RWPE2 (cell line): ENCODE measurements around the gene PRSS22.

Experiments used
- ATAC-seq: fragments of 200-7000 bp; cut with Tn5 transposase; 3 replicates; pipeline ENCODE4 v1.9.1; 2021; ENCODE audit warnings: low read depth
- DNase-seq: peaks from one replicate; pipeline ENCODE4 v3.0.0-alpha.2; 2020; ENCODE audit warnings: low spot score
- H3K27ac ChIP-seq: fragments of 450-650 bp; 2 replicates; pipeline ENCODE4 v1.5.1; 2017; ENCODE audit warnings: mild to moderate bottlenecking; ENCODE audit not compliant: poor library complexity, severe bottlenecking
- H3K27me3 ChIP-seq: fragments of 250-450 bp; sonication (Bioruptor Pico); 2 replicates; pipeline ENCODE4 v1.5.1; 2021; ENCODE audit warnings: mild to moderate bottlenecking, moderate library complexity; ENCODE audit not compliant: insufficient read depth, poor library complexity, severe bottlenecking
- H3K36me3 ChIP-seq: fragments of 250-450 bp; sonication (Bioruptor Pico); 2 replicates; pipeline ENCODE4 v1.5.1; 2020; ENCODE audit warnings: low read depth, mild to moderate bottlenecking, moderate library complexity
- H3K4me1 ChIP-seq: fragments of 250-450 bp; sonication (Bioruptor Pico); 2 replicates; pipeline ENCODE4 v1.5.1; 2021; ENCODE audit warnings: mild to moderate bottlenecking, moderate library complexity; ENCODE audit not compliant: insufficient read depth, poor library complexity, severe bottlenecking
- H3K4me3 ChIP-seq: fragments of 250-450 bp; sonication (Bioruptor Pico); 2 replicates; pipeline ENCODE4 v1.5.1; 2021; ENCODE audit warnings: mild to moderate bottlenecking, moderate library complexity; ENCODE audit not compliant: severe bottlenecking
- H3K9me3 ChIP-seq: fragments of 250-450 bp; sonication (Bioruptor Pico); 2 replicates; pipeline ENCODE4 v1.5.1; 2021; ENCODE audit warnings: mild to moderate bottlenecking, moderate library complexity; ENCODE audit not compliant: severe bottlenecking
- TF ChIP-seq, protein P1 (sequence below): fragments of 450-650 bp; IDR thresholded peaks from one replicate; pipeline ENCODE4 v1.5.1; 2017; ENCODE audit warnings: mild to moderate bottlenecking, moderate library complexity; ENCODE audit not compliant: poor library complexity, severe bottlenecking

PRSS22 gene

DNA sequence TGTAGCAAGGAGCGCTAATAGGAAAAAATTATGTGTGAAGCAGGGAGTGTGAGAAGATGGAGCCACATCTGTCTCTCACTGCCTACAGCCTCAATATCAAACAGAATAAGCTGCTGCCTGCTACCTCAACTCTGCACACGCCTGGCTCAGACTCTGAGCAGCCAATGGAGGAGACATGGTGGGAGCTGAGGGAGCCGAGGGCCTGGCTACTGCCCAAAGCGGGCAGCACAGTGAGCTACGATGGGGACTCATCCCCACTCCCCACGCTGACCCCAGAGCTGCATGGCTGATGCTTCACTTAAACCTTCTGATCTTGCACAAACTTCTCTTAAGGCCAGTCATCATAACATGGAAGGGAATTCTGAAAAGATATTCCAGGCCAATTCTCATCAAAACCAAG lies 14.0 kb upstream of the PRSS22 start:
- ATAC-seq, result no peak
- no peaks in the 10 kb centered on the region for H3K27me3 ChIP-seq
- TF ChIP-seq, protein P1, sequence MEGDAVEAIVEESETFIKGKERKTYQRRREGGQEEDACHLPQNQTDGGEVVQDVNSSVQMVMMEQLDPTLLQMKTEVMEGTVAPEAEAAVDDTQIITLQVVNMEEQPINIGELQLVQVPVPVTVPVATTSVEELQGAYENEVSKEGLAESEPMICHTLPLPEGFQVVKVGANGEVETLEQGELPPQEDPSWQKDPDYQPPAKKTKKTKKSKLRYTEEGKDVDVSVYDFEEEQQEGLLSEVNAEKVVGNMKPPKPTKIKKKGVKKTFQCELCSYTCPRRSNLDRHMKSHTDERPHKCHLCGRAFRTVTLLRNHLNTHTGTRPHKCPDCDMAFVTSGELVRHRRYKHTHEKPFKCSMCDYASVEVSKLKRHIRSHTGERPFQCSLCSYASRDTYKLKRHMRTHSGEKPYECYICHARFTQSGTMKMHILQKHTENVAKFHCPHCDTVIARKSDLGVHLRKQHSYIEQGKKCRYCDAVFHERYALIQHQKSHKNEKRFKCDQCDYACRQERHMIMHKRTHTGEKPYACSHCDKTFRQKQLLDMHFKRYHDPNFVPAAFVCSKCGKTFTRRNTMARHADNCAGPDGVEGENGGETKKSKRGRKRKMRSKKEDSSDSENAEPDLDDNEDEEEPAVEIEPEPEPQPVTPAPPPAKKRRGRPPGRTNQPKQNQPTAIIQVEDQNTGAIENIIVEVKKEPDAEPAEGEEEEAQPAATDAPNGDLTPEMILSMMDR, result no peak
- H3K36me3 ChIP-seq, result no peaks in the 10 kb centered on the region
- no peaks in the 10 kb centered on the region for H3K9me3 ChIP-seq
- H3K27ac ChIP-seq, result no peak overlapping the region
- no peak for DNase-seq
- H3K4me1 ChIP-seq, result peaks cover 5% of the 10 kb centered on the region
- no peak overlapping the region for H3K4me3 ChIP-seq

DNA sequence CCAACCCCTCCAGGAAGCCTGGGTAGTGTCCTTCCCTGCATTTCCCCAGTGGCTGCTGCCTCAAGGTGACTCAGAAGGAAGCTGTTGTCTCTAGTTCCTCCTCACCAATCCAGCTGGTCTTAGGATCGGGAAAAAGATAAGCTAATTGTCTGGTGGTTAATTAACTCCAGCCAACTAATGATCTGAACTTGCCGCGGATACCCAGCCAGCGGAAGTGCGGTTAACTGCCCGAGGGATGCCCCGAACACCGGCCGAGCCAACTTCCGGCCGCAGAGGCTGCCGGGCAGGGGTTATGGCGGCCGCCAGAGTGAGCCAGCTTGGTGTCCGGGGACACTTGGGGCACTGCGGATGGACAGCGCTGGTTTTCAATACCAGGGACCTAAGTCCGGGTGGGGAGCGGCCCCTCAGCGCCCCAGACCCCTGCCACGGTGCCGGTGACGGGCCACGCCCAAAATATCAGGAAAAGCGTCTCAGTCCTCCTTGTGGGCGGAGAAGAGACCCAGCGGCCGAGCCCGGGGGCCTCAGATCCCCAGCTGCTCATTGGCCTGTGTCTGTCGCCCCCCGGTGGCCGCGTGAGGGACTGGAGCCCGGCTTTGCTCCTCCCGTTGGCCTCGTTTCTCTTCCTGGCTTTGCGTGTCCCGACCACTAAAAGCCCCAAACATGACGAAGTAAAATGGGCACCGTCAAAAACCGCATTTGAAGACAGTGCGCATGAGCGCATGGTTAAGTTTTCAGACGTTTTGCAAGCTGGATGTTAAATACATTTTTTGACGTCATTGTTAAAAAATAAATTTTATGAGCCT lies 10.2 kb upstream of the PRSS22 start:
- TF ChIP-seq, protein P1, result peak; percentile 98
- ATAC-seq, result peak; percentile 93
- Histone ChIP-seq H3K36me3 (no peaks in the 10 kb centered on the region), H3K4me3 (peak overlapping the region; percentile 57), H3K4me1 (no peaks in the 10 kb centered on the region), H3K27me3 (no peaks in the 10 kb centered on the region), H3K27ac (peak overlapping the region; percentile 90), H3K9me3 (no peaks in the 10 kb centered on the region)
- DNase-seq, result peak; percentile 90

DNA sequence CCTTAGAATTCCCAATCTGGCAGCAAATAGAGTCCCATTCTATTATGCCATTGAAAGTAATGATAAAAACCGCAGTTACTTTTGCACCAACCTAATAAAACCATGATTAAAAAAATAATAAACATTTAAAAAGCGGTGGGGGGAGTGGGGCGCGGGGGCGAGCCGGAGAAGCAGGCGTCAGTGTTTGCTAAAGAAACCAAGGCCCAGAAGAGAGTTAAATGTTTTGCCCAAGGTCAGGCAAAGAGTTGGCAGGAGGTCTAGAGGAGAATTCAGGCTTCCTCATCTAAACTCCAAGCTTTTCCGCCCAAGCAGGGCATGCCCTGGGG lies 9.7 kb upstream of the PRSS22 start:
- H3K27me3 ChIP-seq, result no peaks in the 10 kb centered on the region
- no peaks in the 10 kb centered on the region for H3K9me3 ChIP-seq
- TF ChIP-seq, protein P1, result no peak
- H3K36me3 ChIP-seq, result no peaks in the 10 kb centered on the region
- ATAC-seq, result no peak
- no peak for DNase-seq
- H3K4me3 ChIP-seq, result peak overlapping the region; percentile 57
- H3K4me1 ChIP-seq, result no peaks in the 10 kb centered on the region
- peak overlapping the region; percentile 90 for H3K27ac ChIP-seq

DNA sequence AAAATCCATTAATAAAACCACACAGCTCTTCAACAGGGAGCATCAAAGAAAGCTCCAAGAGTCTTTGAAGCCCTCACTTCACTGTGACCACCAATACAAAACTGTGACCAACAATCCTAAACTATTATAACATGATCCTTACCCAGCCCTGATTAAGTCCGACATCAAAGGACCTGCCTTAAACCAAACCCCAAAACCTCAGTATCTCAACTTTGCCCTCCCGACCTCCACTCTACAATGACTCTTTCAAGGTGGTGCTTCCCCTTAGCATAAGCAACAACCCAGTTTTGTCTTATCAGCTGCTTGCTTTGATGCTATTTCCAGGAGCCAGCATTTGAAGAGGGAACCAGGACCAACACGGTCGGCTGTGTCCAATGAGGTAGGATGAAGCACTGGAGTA lies 8.5 kb upstream of the PRSS22 start:
- no peaks in the 10 kb centered on the region for H3K9me3 ChIP-seq
- no peaks in the 10 kb centered on the region for H3K4me1 ChIP-seq
- ATAC-seq (no peak), DNase-seq (no peak)
- no peaks in the 10 kb centered on the region for H3K27me3 ChIP-seq
- H3K27ac ChIP-seq, result no peak overlapping the region
- TF ChIP-seq, protein P1, result no peak
- no peak overlapping the region for H3K4me3 ChIP-seq
- no peaks in the 10 kb centered on the region for H3K36me3 ChIP-seq

DNA sequence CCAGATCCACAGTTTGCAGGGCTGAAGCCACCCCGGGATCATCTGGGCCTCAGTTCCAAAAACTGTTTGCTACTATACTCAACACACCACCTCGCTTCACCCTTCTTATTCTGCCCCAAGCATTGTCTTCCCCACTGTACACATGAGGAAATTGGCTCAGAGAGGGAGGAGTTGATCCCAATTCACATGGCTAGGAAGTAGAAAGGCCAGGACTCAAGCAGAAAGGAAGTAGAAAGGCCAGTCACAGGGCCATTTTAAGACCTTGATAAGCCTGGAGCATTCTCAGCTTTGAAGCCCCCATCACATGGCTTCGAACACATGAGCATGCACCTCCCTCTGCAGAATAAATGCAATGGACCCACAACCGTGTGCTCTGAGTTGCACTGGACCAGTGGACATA lies 7.7 kb upstream of the PRSS22 start:
- H3K27ac ChIP-seq, result no peak overlapping the region
- ATAC-seq (no peak), DNase-seq (no peak)
- H3K4me3 ChIP-seq, result no peak overlapping the region
- no peaks in the 10 kb centered on the region for H3K36me3 ChIP-seq
- H3K4me1 ChIP-seq, result no peaks in the 10 kb centered on the region
- peaks cover 2% of the 10 kb centered on the region for H3K9me3 ChIP-seq
- H3K27me3 ChIP-seq, result no peaks in the 10 kb centered on the region
- TF ChIP-seq, protein P1, result no peak
